ENCODE data around the gene SLIT3.

- TF ChIP-seq FOXA1 (IDR thresholded peaks at IDR 0.05) (no peak), ZNF384 (IDR thresholded peaks at IDR 0.05) (no peak), FOXM1 (IDR thresholded peaks at IDR 0.05; ENCODE audit: borderline replicate concordance) (no peak), SP1 (IDR thresholded peaks at IDR 0.05) (no peak)
- TF ChIP-seq, protein P1, sequence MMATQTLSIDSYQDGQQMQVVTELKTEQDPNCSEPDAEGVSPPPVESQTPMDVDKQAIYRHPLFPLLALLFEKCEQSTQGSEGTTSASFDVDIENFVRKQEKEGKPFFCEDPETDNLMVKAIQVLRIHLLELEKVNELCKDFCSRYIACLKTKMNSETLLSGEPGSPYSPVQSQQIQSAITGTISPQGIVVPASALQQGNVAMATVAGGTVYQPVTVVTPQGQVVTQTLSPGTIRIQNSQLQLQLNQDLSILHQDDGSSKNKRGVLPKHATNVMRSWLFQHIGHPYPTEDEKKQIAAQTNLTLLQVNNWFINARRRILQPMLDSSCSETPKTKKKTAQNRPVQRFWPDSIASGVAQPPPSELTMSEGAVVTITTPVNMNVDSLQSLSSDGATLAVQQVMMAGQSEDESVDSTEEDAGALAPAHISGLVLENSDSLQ (IDR thresholded peaks at IDR 0.05): no peak
Measured at GRCh38 chr5:169085212-169085611, 215.7 kb downstream of the SLIT3 start.
